GM23338 (cell line): ENCODE results near the gene EARS2.

Experiments used
- CREB1 ChIP-seq: fragments of 250-450 bp; sonication (Bioruptor Pico); IDR thresholded peaks from 2 replicates; pipeline ENCODE4 v1.5.0; 2020; ENCODE audit warnings: low read depth, mild to moderate bottlenecking, moderate library complexity
- CTCF ChIP-seq, 2 experiments: fragments of 200-600 bp in 1 of 2; sonication (generic) in 1 of 2; conservative IDR thresholded peaks; 2 replicates each; pipeline versions ENCODE4 v1.5.1 to v1.6.1; 2016 to 2017; ENCODE audit warnings: antibody characterized with exemption in 2 of 2, low read depth in 2 of 2, mild to moderate bottlenecking in 2 of 2, moderate library complexity in 1 of 2
- EZH2 ChIP-seq: fragments of 200-600 bp; sonication (generic); IDR thresholded peaks from one replicate; pipeline ENCODE4 v1.8.0; 2017; ENCODE audit warnings: antibody characterized with exemption, mild to moderate bottlenecking, low read depth; ENCODE audit not compliant: unreplicated experiment
- NANOG ChIP-seq: IDR thresholded peaks from 2 replicates; pipeline ENCODE4 v1.6.1; 2016; ENCODE audit warnings: antibody characterized with exemption, borderline replicate concordance
- POLR2AphosphoS5 ChIP-seq: IDR thresholded peaks from 2 replicates; pipeline ENCODE4 v1.6.1; 2016; ENCODE audit warnings: antibody characterized with exemption, low read depth
- STAT1 ChIP-seq: IDR thresholded peaks from one replicate; pipeline ENCODE4 v1.6.1; 2016; ENCODE audit warnings: antibody characterized with exemption; ENCODE audit not compliant: unreplicated experiment
- TF ChIP-seq, protein P1 (sequence below): fragments of 250-450 bp; sonication (Bioruptor Pico); IDR thresholded peaks from 2 replicates; pipeline ENCODE4 v1.5.0; 2020; ENCODE audit warnings: mild to moderate bottlenecking, moderate library complexity
- TF ChIP-seq, protein P2 (sequence below): IDR thresholded peaks from one replicate; pipeline ENCODE4 v1.6.1; 2018; ENCODE audit warnings: antibody characterized with exemption; ENCODE audit not compliant: unreplicated experiment

DNA sequence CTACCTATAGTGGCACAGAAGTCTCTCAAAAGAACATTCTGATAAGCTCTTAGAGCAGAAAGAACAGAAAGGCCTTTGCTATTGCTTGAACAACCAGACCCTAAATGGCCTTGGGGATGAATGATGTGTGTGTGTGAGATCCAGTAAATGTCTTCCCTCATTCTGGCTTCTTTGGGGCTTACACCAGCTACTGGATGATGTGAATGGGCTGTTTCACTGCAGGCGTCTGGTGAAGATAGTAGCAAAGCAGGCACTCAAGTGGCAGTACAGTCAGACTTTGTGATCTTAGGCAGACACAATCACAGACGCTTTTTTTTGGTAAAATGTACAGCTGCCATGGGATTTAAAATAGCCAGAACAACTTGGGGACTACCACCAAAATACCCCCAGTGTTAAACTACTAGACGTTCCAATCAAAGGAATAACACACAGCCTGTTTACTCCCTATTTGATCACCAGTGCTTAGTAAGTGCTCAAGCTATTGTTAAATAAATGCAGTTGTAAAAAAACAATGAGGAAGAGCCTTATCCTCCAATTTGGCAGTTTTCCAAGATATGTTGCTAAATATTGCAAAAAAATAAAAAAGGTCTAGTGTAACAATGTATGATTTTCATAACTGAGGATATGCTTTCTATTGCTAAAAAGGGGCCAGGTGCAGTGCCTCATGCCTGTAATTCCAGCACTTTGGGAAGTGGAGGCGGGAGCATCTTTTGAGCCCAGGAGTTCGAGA lies 21.1 kb upstream of the EARS2 start:
- TF ChIP-seq CTCF (conservative IDR thresholded peaks at IDR 0.05; ENCODE audit: low read depth in 2 of 2): no peak
- TF ChIP-seq POLR2AphosphoS5: no peak
- TF ChIP-seq CREB1 (CRISPR knock-in tag): no peak
- no peak for TF ChIP-seq EZH2
- TF ChIP-seq, protein P1, sequence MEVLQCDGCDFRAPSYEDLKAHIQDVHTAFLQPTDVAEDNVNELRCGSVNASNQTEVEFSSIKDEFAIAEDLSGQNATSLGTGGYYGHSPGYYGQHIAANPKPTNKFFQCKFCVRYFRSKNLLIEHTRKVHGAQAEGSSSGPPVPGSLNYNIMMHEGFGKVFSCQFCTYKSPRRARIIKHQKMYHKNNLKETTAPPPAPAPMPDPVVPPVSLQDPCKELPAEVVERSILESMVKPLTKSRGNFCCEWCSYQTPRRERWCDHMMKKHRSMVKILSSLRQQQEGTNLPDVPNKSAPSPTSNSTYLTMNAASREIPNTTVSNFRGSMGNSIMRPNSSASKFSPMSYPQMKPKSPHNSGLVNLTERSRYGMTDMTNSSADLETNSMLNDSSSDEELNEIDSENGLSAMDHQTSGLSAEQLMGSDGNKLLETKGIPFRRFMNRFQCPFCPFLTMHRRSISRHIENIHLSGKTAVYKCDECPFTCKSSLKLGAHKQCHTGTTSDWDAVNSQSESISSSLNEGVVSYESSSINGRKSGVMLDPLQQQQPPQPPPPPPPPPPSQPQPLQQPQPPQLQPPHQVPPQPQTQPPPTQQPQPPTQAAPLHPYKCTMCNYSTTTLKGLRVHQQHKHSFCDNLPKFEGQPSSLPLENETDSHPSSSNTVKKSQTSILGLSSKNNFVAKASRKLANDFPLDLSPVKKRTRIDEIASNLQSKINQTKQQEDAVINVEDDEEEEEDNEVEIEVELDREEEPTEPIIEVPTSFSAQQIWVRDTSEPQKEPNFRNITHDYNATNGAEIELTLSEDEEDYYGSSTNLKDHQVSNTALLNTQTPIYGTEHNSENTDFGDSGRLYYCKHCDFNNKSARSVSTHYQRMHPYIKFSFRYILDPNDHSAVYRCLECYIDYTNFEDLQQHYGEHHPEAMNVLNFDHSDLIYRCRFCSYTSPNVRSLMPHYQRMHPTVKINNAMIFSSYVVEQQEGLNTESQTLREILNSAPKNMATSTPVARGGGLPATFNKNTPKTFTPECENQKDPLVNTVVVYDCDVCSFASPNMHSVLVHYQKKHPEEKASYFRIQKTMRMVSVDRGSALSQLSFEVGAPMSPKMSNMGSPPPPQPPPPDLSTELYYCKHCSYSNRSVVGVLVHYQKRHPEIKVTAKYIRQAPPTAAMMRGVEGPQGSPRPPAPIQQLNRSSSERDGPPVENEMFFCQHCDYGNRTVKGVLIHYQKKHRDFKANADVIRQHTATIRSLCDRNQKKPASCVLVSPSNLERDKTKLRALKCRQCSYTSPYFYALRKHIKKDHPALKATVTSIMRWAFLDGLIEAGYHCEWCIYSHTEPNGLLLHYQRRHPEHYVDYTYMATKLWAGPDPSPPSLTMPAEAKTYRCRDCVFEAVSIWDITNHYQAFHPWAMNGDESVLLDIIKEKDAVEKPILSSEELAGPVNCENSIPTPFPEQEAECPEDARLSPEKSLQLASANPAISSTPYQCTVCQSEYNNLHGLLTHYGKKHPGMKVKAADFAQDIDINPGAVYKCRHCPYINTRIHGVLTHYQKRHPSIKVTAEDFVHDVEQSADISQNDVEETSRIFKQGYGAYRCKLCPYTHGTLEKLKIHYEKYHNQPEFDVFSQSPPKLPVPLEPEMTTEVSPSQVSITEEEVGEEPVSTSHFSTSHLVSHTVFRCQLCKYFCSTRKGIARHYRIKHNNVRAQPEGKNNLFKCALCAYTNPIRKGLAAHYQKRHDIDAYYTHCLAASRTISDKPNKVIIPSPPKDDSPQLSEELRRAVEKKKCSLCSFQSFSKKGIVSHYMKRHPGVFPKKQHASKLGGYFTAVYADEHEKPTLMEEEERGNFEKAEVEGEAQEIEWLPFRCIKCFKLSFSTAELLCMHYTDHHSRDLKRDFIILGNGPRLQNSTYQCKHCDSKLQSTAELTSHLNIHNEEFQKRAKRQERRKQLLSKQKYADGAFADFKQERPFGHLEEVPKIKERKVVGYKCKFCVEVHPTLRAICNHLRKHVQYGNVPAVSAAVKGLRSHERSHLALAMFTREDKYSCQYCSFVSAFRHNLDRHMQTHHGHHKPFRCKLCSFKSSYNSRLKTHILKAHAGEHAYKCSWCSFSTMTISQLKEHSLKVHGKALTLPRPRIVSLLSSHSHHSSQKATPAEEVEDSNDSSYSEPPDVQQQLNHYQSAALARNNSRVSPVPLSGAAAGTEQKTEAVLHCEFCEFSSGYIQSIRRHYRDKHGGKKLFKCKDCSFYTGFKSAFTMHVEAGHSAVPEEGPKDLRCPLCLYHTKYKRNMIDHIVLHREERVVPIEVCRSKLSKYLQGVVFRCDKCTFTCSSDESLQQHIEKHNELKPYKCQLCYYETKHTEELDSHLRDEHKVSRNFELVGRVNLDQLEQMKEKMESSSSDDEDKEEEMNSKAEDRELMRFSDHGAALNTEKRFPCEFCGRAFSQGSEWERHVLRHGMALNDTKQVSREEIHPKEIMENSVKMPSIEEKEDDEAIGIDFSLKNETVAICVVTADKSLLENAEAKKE (CRISPR knock-in tag): no peak
- TF ChIP-seq, protein P2, sequence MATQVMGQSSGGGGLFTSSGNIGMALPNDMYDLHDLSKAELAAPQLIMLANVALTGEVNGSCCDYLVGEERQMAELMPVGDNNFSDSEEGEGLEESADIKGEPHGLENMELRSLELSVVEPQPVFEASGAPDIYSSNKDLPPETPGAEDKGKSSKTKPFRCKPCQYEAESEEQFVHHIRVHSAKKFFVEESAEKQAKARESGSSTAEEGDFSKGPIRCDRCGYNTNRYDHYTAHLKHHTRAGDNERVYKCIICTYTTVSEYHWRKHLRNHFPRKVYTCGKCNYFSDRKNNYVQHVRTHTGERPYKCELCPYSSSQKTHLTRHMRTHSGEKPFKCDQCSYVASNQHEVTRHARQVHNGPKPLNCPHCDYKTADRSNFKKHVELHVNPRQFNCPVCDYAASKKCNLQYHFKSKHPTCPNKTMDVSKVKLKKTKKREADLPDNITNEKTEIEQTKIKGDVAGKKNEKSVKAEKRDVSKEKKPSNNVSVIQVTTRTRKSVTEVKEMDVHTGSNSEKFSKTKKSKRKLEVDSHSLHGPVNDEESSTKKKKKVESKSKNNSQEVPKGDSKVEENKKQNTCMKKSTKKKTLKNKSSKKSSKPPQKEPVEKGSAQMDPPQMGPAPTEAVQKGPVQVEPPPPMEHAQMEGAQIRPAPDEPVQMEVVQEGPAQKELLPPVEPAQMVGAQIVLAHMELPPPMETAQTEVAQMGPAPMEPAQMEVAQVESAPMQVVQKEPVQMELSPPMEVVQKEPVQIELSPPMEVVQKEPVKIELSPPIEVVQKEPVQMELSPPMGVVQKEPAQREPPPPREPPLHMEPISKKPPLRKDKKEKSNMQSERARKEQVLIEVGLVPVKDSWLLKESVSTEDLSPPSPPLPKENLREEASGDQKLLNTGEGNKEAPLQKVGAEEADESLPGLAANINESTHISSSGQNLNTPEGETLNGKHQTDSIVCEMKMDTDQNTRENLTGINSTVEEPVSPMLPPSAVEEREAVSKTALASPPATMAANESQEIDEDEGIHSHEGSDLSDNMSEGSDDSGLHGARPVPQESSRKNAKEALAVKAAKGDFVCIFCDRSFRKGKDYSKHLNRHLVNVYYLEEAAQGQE: no peak
- no peak for TF ChIP-seq NANOG
- TF ChIP-seq STAT1: no peak
